DMS53 treated with DMSO at 0.1 percent for 48 hours (cell line): ENCODE data around the gene GAS7.

ENCODE experiments used
- DNase-seq: peaks from one replicate; lab custom pipeline; 2025; ENCODE audit not compliant: unreplicated experiment; lab: John Stamatoyannopoulos, UW

Gene GAS7

DNA sequence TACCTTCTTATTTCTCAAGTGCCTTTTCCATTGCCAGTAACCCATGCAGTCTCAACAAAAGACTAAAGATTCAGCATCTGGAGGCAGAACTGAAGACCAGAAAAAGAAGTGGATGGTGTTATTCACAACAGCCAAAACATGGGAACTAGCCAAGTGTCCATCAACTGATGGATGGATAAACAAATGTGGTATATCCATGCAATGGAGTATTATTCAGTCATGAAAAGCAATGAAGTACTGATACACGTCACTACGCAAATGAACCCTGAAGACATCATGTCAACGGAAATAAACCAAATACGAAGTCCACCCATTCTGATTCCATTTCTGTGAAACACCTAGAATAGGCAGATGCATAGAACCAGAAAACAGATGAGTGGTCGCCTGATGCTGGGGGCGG is 25.6 kb downstream of the GAS7 start:
- DNase-seq = no peak

DNA sequence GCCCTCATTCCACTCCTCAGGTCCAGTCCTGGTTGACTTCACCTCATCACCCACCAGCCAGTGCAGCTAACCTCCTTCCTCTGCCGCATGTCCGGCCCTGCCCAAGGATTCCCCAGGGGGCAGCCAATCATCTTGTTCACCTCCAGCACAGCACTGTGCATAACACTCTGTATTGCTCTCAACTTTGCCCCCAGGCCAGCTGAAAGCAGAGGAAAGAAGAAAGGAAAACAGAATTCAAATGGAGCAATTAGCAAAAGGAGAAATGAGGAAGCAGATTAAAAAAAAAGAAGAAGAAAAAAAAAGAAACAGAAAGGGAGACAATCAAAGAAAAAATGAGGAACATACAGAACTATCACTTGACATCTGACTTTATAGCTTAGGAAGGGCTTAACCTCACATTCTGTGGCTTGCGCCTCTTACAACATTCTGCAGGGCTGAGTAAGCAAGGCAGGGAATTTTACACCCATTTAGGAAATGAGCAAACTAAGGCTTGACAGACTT is 26.1 kb downstream of the GAS7 start:
- DNase-seq = no peak

- no peak for DNase-seq
Observed at GRCh38 chr17:10171581-10171981, 26.8 kb downstream of the GAS7 start.

DNA sequence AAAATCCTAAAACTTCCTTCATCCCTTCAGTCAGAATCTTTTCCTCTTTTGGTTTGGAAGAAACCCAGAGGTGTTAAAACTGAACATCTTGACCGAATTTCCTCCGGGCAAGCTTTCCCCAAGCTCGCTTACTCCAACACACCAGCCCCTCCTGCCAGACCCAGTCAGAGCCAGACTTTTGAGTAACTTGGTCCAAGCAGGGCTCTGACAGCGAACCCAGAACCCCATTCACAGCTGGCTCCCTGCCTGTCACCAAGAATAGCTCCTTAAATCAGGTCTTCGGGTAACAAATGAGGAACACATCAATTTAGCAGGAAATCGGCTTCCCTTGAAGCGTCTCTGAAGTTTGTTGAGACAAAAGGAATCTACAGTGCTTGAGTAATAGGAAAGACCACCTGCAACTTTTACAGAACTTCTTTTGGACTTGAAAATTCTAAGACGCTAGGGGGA is 27.3 kb downstream of the GAS7 start:
- DNase-seq = no peak

DNA sequence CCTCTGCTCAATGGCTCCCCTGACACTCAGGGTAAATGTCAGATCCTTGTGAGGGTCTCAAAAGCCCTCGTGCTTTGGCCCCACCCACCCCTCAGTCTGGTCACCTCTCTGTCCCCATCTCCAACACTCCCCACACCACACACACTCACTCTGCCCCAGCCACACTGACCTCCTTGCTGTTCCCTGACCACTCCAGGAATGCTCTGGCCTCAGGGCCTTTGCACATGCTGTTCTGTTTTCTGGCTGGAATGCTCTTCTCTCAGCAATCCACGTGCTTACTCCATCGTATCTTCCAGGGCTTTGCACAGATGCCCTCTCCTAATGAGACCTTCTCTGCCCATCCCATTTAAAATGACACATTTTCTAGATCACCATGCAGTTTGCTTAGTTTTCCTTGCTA is 28.2 kb downstream of the GAS7 start:
- no peak for DNase-seq

DNA sequence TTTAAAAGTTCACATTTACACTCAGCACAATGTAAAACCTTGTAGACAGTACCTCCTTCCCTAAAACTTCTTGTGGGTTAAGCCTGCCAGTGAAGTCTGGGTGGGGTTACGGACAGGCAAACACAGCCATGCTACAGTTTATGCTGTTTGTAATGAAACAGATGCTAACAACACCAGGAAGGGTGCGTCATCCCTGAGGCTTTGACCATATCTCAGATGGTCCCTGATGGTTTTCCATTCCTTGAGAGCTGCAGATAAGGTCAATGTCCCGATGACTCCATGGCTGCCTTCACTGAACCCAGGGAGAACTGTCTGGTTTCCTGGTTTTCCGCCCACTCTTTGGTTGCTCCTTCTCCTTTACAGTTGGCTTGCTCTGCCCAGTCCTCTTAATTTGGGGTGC is 29.1 kb downstream of the GAS7 start:
- no peak for DNase-seq

GRCh38 chr17:10166176-10166935 is 32.0 kb downstream of the GAS7 start:
- DNase-seq = no peak

- no peak for DNase-seq
Observed at GRCh38 chr17:10162096-10162495, 36.3 kb downstream of the GAS7 start.

- DNase-seq = no peak
Observed at GRCh38 chr17:10161386-10161785, 37.0 kb downstream of the GAS7 start.

DNA sequence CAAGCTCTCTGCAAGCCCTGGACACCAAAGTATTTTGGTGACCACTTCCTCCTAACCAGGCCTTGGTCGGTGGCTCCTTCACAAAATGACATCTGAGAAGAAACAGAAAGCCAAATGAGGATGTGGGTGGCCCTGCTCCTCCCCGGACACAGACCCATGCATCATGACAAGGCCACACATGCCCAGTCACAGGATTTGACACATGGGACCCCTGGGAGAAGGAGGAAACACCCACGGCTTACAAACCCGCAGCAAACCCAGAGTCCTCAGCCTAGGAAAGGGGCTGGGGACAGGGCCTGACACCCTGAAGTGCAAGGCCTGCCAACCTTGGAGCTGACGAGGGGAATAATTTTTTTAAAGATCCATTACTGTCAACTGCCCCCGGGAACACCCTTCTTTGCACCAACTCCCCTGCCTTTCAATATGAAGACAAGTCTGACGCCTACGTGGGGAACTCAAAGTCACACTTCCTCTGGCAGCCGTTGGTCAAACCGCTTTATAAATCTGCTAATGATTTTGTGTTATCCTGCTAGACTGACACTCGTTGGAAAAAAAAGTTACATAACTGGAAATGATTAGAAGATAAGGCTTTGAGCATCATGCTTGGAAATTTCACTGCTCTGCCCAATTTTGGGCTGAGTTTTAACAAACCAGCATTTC is 41.3 kb downstream of the GAS7 start:
- DNase-seq = no peak

DNA sequence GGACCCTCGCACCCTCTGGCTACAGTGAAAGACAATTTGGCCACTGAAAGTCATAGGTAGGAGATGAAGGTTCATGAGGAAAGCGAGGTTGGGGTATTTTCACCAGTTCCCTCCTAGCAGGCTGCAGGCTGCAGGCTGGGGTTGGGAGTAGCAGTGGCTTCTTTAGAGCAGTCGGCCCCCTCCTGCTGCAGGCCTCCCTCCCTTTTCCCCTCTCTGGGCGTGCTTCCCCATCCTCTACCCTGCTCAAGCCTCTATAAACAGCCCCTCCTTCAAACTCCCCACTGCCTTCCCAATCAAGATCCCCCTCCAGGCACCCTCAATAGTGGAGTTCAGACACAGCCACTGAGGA is 41.8 kb downstream of the GAS7 start:
- DNase-seq = no peak

- no peak for DNase-seq
Observed at GRCh38 chr17:10156077-10156435, 42.4 kb downstream of the GAS7 start.

DNA sequence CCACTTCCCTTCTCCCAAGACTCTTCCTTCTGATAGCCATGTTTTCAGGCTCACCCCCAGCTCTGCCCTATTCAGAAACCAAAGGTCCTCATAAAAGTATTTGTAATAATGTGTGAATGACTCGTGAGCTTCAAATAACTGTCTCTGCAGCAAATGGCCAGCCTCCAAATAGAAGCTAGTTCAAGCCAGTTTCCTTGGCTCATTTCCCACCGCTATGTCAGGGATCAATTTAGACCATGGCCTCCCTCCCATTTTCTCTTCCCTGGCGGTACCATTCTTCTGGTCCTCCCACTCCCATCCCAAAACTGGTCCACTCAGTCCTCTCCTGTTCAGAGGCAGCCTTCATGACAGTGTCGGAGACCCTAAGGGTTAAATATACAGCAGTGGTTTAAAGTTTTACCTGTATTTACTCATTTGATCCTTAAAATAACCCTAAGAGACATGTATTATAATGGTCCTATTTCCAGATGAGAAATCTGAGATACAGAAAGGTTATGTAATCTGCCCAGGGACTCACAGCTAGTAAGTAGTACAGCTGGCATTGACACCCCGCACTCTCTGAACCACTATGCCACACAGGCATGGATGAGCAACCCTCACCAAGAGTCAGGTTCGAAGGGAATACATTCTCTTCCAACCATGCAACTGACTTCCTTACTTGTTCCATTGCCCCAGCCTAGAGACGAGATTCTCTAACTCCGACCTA is 42.9 kb downstream of the GAS7 start:
- DNase-seq = no peak

- no peak for DNase-seq
Observed at GRCh38 chr17:10151667-10152496, 46.5 kb downstream of the GAS7 start.

- no peak for DNase-seq
Observed at GRCh38 chr17:10149573-10150399, 48.6 kb downstream of the GAS7 start.

DNA sequence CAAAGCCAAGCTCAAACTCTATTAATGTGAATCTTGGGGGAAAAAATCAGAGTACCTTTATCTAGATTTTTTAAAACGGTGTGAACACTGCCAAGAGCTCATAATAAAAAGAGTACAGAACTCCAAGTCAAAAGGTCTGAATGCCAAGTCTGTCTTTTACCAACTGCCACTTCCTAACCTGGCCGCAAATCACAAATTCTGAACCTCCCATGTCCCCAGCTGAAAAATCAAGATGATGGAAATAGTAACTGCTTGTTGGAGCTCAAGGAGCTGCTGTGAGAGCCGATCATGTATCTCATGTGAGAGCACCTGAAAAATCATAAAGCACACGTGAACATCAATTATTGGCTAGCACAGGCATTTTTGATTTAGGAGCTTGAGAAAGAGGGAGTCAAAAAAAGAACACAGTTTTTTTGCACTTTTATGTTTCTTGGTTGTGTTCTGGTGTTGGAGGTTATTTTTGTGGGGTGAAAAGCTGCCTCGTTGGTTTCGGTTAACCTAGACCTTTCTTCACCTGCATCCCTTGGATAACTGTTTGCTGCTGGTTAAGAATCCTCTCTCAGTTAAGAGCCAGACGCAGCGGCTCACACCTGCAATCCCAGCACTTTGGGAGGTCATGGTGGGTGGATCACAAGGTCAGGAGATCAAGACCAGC is 50.5 kb downstream of the GAS7 start:
- DNase-seq = no peak

DNA sequence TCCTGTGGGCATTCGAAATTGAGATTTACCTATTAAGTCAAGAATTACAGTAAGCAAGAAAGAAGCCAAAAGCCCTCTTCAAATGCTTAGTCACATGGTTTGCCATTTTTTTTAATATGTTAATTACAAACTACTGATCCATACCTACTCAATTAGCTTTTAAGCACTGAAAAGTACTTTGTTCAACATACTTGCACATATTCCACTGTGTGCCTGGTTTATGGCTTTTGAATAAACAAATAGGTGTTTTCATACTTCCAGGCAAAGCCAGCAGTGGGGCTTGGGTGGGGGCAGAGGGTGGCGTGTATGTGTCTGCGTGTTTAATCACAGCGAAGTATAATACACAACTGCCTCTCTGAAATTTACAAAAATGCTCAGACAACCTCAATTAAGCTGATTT is 51.4 kb downstream of the GAS7 start:
- DNase-seq = no peak

GRCh38 chr17:10144982-10145381 is 53.4 kb downstream of the GAS7 start:
- no peak for DNase-seq

GRCh38 chr17:10144456-10144855 is 54.0 kb downstream of the GAS7 start:
- no peak for DNase-seq

GRCh38 chr17:10141436-10141835 is 57.0 kb downstream of the GAS7 start:
- no peak for DNase-seq
